Parathyroid adenoma (tissue), 2 donors: ENCODE results near the gene C2orf68.
"Not testable (repeated sequence)": the region's sequence is repeated elsewhere in the genome, so short reads cannot be mapped to it uniquely, and the experiment has no call there.

Experiments used
- H2AFZ ChIP-seq: fragments of 300-600 bp; sonication (generic); one replicate; pipeline ENCODE4 v1.7.0; 2017; ENCODE audit warnings: antibody characterized with exemption, mild to moderate bottlenecking
- H3K27ac ChIP-seq: fragments of 300-600 bp; sonication (generic); one replicate; pipeline ENCODE4 v1.7.0; 2017
- H3K27me3 ChIP-seq: fragments of 300-600 bp; sonication (generic); one replicate; pipeline ENCODE4 v1.7.0; 2017; ENCODE audit warnings: low read length; ENCODE audit not compliant: control insufficient read depth, insufficient read depth
- H3K36me3 ChIP-seq: fragments of 300-600 bp; sonication (generic); one replicate; pipeline ENCODE4 v1.7.0; 2017; ENCODE audit warnings: low read length; ENCODE audit not compliant: control insufficient read depth, insufficient read depth
- H3K4me1 ChIP-seq: fragments of 300-600 bp; sonication (generic); one replicate; pipeline ENCODE4 v1.7.0; 2017; ENCODE audit warnings: control low read depth
- H3K4me2 ChIP-seq: fragments of 300-600 bp; sonication (generic); one replicate; pipeline ENCODE4 v1.7.0; 2017; ENCODE audit warnings: low read length
- H3K4me3 ChIP-seq: fragments of 300-600 bp; sonication (generic); one replicate; pipeline ENCODE4 v1.7.0; 2017; ENCODE audit warnings: low read depth, low read length
- H3K79me2 ChIP-seq: fragments of 300-600 bp; sonication (generic); one replicate; pipeline ENCODE4 v1.7.0; 2017; ENCODE audit warnings: control low read depth
- H3K9ac ChIP-seq: fragments of 300-600 bp; sonication (generic); one replicate; pipeline ENCODE4 v1.7.0; 2017; ENCODE audit warnings: mild to moderate bottlenecking
- H3K9me3 ChIP-seq: fragments of 300-600 bp; sonication (generic); one replicate; pipeline ENCODE4 v1.7.0; 2017; ENCODE audit warnings: low read length; ENCODE audit not compliant: control insufficient read depth
- CTCF ChIP-seq: fragments of 300-600 bp; sonication (generic); IDR thresholded peaks from one replicate; pipeline ENCODE4 v1.7.0; 2017; ENCODE audit warnings: antibody characterized with exemption, mild to moderate bottlenecking
- donor health status: primary hyperparathyroidism.

Gene C2orf68

GRCh38 chr2:85595301-85596025, 16.4 kb downstream of the C2orf68 start, which contains the start of gene RNF181:
RNF181 (plus strand) TSS chr2:85595745; CDS start chr2:85595764, 19 bp downstream.
- Histone ChIP-seq H3K4me1 (peaks cover 15% of the 10 kb centered on the region), H3K9me3 (no peaks in the 10 kb centered on the region)

GRCh38 chr2:85594715-85595300, 17.1 kb downstream of the C2orf68 start:
- no peaks in the 10 kb centered on the region for H3K27me3 ChIP-seq
- peak overlapping the region; percentile 89 for H3K4me2 ChIP-seq
- H3K36me3 ChIP-seq = no peaks in the 10 kb centered on the region
- peaks cover 15% of the 10 kb centered on the region for H3K4me1 ChIP-seq
- H3K27ac ChIP-seq = peak overlapping the region; percentile 86
- no peaks in the 10 kb centered on the region for H3K9me3 ChIP-seq
- TF ChIP-seq CTCF = no peak
- H3K4me3 ChIP-seq = peak overlapping the region; percentile 86
- peak overlapping the region; percentile 86 for H2AFZ ChIP-seq
- peak overlapping the region; percentile 32 for H3K9ac ChIP-seq
- peaks cover 35% of the 10 kb centered on the region for H3K79me2 ChIP-seq

More at GRCh38 chr2:85595301-85596025, 16.4 kb downstream of the C2orf68 start, which contains the start of gene RNF181:
- Histone ChIP-seq H3K9ac (peak within 1 kb of the TSS; percentile 32), H3K4me3 (peak within 1 kb of the TSS; percentile 86), H3K36me3 (no peaks in the 10 kb centered on the region), H2AFZ (peak within 1 kb of the TSS; percentile 86), H3K27me3 (no peaks in the 10 kb centered on the region), H3K79me2 (peaks cover 29% of the 10 kb centered on the region), H3K27ac (peak within 1 kb of the TSS; percentile 86), H3K4me2 (peak within 1 kb of the TSS; percentile 89)
- no peak for TF ChIP-seq CTCF

GRCh38 chr2:85593023-85593422, 18.8 kb downstream of the C2orf68 start:
- H3K27me3 ChIP-seq = no peaks in the 10 kb centered on the region
- H3K9me3 ChIP-seq = no peaks in the 10 kb centered on the region
- peaks cover 15% of the 10 kb centered on the region for H3K4me1 ChIP-seq
- no peak overlapping the region for H3K4me2 ChIP-seq
- no peak overlapping the region for H3K9ac ChIP-seq
- peaks cover 42% of the 10 kb centered on the region for H3K79me2 ChIP-seq
- H2AFZ ChIP-seq = no peak overlapping the region
- no peak for TF ChIP-seq CTCF
- H3K4me3 ChIP-seq = no peak overlapping the region
- no peaks in the 10 kb centered on the region for H3K36me3 ChIP-seq
- H3K27ac ChIP-seq = no peak overlapping the region

GRCh38 chr2:85592299-85592698, 19.6 kb downstream of the C2orf68 start:
- H3K27ac ChIP-seq, H3K36me3 ChIP-seq: not testable (repeated sequence)
- H3K4me1 ChIP-seq = peaks cover 15% of the 10 kb centered on the region

GRCh38 chr2:85591563-85591962, 20.3 kb downstream of the C2orf68 start:
- TF ChIP-seq CTCF = no peak
- Histone ChIP-seq H3K9ac (no peak overlapping the region), H3K4me1 (peaks cover 11% of the 10 kb centered on the region), H3K27ac (peak overlapping the region; percentile 79), H3K9me3 (no peaks in the 10 kb centered on the region), H2AFZ (no peak overlapping the region), H3K4me2 (no peak overlapping the region), H3K4me3 (no peak overlapping the region), H3K27me3 (no peaks in the 10 kb centered on the region), H3K79me2 (peaks cover 39% of the 10 kb centered on the region), H3K36me3 (no peaks in the 10 kb centered on the region)

More at GRCh38 chr2:85592299-85592698, 19.6 kb downstream of the C2orf68 start:
- H3K4me3 ChIP-seq, H3K27me3 ChIP-seq, H3K9ac ChIP-seq, H3K9me3 ChIP-seq, H3K4me2 ChIP-seq, H2AFZ ChIP-seq: not testable (repeated sequence)
- peaks cover 42% of the 10 kb centered on the region for H3K79me2 ChIP-seq
